Stimulated activated CD8-positive, alpha-beta memory T cell treated with anti-CD3 and anti-CD28 coated beads, Interleukin-15, amount 100 ng/mL, for 1 hour (primary cell): Measurements from ENCODE around the gene TNNC1.

Experiments
- DNase-seq: peaks from one replicate; pipeline ENCODE4 v3.0.0-alpha.2; 2020; ENCODE audit warnings: low read depth

The TNNC1 gene

DNA sequence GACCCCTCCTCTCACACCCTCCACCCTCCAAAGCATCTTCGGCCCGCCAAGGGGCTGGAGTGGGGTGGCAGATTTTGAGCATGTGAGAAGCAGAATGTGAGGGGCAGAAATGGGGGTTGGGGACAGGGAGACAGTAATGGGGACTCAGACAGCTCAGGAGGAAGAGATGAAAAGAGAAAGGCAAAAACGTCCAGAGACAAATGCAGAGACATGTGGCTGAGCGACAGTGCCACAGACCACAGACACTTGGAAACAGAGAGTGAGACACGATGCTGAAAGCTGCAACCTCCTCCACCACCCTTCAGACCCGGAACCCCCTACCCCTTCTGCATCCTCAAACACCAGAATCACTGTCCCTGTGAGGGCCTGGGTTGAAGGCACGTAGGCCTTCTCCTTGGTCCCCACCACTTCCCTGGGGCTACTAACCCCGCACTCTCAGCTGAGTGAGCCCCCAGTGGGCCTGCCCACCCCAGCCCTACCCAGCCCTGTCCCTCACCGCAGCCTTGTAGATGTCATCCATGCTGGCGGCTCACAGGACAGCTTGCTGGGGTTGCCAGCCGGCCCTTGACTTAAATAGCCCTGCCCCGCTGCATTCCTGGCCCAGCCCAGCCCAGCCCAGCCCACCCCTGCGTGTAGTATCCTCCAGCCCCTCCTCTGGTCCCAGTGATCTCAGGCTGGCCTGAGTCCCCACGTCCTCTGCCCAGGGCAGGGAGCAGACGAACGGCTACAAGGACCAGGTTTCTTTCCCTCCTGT is at the start of gene TNNC1:
TNNC1 (minus strand) TSS at position 546 of the 754 bp plus-strand sequence; CDS start at position 520, 26 bp downstream.
- no peak for DNase-seq

DNA sequence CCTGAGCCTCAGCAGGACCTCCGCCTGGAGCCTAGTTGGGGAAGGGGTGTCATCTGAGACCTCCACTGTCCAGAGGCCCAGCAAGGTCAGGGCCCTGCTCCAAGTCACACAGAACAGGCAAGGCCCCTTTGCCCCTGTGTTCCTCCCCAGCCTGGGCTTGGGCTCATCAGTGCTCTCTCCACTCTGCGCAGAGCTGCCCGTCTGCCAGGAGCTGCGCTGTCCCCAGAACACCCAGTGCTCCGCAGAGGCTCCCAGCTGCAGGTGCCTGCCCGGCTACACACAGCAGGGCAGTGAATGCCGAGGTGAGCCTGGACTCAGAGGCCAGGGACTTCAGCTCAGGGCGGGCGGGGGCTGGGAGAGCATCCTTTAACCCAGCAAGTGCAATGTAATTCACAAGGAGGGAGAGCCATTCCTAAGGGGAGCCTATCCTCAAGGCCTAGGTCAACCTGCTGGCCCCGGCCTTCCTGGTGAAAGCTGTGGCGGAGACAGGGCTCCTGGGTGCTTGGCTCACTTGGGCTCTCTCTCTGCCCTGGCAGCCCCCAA is 49.0 kb upstream of the TNNC1 start:
- DNase-seq, result no peak

DNA sequence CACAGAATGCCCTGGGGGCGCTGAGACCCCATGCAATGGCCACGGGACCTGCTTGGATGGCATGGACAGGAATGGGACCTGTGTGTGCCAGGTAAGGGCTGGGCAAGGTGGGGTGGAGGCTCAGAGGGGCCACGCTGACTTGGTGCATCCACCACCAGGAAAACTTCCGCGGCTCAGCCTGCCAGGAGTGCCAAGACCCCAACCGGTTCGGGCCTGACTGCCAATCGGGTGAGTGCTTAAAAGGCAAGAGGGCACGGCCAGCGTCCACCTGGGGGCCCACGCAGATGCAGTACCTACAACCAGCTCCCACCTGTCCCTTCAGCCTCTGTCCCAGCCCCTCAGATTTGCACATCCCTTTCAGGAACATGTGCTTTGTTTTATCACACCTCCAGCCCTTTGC is 48.2 kb upstream of the TNNC1 start:
- no peak for DNase-seq

DNA sequence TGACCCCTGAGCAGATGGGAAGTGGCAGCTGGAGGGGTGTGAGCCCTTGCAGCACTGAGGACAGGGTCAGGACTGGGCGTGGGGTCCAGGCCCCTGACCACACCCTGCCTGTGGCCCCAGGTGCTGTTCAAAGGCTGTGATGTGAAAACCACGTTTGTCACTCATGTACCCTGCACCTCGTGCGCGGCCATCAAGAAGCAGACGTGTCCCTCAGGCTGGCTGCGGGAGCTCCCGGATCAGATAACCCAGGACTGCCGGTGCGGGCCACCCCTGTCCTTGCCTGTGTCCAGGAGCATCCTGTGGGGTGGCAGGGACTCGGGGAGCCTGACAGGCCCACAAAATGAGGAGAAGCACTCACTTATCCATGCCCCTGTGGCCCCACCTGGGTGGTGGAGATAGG is 47.2 kb upstream of the TNNC1 start:
- no peak for DNase-seq

DNA sequence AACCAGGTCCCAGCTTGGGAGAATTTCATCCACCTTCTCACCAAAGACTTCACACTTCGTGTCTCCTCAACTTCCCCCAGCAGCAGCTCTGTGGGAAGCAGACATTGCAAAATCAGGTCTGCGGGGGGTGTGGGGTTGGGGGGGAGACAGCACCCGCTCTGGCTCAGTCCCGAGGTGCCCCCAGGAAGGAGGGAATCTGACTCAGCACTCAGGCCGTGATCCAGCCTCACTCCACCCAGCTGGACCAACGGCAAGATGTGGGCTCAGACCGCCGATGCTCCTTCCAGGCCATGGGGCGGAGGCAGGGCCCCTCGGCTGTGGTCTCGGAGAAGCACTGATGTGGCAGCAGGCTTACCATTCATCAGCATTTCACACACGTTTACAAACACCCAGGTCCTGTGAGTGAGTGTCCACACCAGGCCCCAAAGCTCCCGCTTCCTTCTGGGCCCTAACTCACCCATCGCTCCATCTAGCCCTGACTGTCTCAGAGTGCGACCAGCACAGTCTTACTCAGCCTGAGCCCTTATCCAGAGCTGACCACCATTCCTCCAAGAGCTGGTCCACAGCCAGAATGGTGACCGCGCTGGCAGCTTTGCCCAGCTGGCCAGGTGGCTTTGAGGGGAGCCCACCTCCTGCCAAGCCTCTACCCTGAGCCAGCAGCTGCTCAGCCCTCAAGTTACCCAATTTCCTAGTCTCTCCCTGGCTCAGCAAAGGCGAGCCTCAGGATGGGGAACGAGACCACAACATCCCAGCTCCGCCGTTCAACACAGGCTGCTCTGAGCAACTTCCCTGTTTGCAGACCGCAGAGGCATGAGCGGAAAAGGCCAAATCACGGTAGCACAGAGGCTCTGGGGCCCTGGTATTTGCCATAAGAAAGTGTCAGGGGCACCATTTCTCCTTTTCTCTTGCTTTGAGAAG is 44.6 kb upstream of the TNNC1 start:
- no peak for DNase-seq

DNA sequence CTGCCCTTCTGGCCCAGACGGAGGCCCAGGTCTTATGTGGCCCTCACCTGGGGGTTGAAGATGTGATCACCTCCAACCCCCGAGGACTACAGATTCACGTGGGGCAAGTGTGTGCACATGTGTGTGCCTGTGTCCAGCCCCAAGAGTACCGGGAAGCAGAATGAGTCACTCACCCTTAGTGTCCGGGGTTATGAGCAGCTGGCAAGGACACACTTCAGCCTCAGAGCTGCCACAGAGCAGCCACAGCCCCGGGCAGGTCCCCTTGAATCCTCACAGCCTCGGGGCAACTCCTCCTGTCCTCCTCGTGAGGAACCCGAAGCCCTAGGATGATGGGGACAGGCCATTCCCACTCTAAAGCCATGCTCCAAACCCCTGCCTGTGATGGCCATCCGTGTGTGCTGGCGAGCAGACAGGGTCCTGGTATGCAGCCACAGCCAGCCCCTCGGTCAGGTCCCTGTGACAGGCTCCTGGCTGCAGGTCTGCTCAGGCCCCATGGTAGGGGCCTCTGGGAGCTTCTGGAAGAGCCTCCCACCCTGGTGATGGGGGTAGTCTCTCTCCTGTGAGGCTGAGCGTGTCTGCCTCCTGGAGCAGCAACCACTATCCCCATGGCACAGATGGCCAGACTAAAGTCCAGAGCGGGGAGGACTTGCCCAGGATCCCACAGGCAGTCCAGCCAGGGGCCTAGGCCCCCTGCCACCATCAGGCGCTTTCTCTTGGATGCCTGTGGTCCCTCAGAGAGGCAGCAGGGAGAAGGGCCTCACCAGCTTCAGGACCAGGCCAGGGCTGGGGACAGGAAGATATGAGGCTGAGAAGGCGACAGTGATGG is 42.1 kb upstream of the TNNC1 start:
- no peak for DNase-seq

DNA sequence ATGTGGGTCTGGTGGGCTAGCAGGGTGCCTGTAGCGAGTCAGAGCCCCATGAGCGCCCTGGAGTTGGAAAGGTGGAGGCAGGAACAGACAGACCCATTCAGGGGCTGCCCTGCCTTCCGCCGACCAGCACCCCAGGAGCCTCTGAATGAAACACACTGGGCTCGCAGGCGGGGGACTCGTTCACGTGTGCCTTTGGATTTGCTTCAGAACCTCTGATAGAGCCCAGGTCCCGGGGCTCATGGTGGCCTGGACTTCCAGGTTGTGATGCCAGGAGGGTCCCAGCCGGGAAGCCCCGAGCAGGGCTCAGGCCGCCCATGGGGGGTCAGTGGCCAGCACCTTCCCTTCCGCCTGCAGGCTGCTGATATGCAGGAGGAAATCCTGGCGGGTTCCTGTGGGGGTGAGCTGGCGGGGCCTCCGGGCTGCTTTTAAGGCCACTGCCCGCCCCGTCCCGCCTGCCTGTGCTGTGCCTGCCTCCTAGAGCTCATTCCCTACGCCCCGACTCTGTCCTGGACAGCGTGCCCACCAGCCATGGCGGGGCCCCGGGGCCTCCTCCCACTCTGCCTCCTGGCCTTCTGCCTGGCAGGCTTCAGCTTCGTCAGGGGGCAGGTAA is 41.1 kb upstream of the TNNC1 start, which contains the start of gene STAB1:
STAB1 (plus strand) TSS at position 453 of the 610 bp plus-strand sequence; CDS start at position 529, 76 bp downstream.
- DNase-seq, result no peak

DNA sequence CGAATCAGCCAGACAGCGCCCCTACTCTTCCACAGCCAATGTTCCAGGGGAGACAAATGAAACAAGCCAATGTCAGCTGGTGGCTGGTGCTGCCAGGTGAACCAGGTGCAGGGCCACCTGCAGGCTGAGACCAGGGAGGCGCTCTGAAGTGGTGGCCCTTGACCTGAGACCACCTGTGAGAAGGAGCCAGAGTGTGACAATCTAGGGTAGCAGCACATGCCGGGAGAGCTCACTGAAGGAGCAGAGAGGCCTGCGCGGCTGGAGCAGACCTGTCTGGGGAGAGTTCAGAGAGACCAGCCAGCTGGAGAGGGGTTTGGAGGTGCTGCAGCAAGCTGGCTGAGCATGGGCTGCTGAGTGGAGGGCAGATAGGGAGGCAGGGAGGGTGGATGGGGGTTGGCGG is 40.6 kb upstream of the TNNC1 start:
- DNase-seq, result no peak

DNA sequence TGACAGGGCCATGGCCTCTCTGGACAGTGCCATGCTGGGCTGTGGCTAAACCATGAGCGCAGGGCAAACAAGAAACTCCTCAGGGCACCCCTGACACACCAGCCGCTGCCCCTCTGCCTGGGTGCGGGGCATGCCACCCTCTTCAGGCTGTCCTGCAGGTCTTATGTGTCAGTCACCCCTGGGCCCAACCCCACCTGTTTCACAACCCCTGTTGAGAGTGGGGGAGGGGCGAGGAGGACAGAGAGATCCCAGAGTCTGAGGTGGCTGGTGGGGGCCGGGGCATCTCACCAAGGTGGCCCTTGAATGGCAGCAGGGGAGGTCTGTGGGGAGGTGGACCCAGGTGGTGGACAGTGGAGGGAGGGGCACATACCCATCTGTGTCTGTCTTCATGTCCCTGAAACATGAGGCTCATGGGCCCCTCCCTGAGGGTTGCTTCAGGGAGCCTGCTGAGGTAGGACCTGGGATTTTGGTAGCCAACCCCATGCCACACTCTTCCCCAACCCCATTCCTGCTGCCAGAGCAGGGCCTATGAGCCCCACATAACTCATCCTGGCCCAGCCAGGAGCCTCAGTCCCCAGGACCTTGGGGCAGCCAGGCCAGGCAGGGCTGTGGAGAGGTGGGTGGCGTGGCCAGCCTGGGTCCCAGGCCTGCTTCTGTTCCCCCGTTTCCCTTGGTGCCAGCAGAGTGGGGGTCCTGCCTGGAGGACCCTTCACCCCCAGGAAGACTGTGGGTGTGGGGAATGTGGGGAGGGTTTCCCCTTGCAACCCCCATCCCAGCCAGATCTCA is 39.6 kb upstream of the TNNC1 start:
- no peak for DNase-seq

DNA sequence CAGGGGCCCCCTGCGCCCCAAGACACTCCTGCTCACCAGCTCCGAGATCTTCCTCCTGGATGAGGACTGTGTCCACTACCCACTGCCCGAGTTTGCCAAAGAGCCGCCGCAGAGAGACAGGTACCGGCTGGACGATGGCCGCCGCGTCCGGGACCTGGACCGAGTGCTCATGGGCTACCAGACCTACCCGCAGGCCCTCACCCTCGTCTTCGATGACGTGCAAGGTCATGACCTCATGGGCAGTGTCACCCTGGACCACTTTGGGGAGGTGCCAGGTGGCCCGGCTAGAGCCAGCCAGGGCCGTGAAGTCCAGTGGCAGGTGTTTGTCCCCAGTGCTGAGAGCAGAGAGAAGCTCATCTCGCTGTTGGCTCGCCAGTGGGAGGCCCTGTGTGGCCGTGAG is 38.2 kb upstream of the TNNC1 start:
- DNase-seq, result no peak

DNA sequence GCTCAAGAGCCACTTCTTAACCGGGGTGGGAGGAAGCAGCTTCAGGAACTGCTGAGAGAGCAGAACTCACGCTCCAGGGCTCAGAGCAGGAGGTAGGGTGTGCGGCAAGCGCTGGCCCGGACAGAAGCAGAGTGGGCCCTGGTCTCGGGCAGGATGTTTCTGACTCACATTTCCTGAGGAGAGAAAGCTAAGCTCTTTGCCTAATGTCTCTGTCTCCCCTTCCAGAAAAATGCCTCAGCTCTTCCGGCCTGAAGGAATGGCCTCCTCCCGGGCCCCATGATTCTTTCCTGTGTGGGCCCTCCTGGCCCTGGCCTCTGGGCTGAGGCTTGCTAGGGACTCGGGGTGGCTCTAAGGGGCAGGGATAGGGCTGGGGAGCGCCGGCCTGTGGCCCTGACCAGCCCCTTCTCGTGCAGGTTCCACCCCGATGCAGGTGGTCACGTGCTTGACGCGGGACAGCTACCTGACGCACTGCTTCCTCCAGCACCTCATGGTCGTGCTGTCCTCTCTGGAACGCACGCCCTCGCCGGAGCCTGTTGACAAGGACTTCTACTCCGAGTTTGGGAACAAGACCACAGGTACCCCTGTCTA is 37.2 kb upstream of the TNNC1 start:
- DNase-seq, result no peak

DNA sequence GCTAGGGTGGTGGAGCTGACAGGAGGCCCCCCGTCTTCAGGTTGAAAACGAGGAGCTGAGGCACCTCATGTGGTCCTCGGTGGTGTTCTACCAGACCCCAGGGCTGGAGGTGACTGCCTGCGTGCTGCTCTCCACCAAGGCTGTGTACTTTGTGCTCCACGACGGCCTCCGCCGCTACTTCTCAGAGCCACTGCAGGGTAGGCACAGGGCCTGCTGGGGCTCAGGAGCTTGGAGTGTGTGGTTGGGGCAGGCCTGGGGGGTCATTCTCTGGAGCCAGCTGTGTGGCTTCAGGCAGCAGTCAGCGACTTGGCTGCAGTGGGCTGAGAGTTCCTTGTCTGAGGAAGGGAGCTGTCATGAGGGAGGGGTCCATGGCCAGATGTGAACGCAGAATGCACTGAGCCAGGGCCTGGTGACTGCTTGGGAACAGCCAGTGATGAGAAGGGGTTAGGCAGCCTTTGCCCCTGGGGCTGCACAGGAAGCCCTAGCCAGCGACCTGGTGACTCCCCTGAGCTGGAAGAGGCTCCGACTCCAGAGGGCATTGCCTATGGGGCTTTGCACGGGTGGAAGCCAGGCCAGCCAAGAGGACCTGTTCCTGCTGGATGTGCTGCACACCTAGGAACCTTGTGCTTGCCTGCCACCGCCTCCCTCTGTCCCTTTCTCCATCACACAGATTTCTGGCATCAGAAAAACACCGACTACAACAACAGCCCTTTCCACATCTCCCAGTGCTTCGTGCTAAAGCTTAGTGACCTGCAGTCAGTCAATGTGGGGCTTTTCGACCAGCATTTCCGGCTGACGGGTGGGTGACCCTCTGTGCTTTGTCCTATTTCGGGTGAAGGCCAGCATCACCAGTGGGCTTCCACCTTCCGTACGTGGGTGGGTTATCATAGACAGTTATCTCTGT is 36.4 kb upstream of the TNNC1 start:
- DNase-seq, result no peak

DNA sequence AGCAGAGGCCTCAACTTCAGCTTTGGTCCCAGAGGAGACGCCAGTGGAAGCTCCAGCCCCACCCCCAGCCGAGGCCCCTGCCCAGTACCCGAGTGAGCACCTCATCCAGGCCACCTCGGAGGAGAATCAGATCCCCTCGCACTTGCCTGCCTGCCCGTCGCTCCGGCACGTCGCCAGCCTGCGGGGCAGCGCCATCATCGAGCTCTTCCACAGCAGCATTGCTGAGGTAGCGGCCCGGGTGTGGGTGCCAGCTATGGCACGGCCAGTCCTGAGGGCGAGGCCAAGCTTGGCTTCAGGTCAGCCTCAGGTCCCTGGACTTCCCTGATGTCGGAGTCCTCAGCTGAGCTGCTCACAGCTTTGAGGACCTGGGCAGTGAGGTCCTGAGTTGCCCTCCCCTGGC is 35.6 kb upstream of the TNNC1 start:
- no peak for DNase-seq

DNA sequence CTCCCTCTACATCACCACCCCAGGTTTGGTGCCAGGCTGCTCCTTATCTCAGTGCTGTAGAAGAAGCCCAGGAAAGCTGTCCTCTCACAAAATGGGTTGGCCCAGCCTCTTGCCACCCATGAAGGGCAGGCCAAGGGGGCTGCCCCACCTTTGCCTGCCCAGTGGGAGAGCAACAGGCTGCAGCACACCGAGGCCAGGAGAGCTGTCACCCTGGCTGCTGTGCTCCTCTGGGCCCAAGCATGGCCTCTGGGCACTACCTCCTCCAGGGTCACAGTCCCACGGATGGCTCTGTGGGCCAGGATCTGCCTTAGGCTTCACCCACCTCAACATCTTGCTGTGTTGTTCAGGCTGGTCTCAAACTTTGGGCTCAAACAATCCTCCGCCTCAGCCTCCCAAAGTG is 34.9 kb upstream of the TNNC1 start:
- no peak for DNase-seq

DNA sequence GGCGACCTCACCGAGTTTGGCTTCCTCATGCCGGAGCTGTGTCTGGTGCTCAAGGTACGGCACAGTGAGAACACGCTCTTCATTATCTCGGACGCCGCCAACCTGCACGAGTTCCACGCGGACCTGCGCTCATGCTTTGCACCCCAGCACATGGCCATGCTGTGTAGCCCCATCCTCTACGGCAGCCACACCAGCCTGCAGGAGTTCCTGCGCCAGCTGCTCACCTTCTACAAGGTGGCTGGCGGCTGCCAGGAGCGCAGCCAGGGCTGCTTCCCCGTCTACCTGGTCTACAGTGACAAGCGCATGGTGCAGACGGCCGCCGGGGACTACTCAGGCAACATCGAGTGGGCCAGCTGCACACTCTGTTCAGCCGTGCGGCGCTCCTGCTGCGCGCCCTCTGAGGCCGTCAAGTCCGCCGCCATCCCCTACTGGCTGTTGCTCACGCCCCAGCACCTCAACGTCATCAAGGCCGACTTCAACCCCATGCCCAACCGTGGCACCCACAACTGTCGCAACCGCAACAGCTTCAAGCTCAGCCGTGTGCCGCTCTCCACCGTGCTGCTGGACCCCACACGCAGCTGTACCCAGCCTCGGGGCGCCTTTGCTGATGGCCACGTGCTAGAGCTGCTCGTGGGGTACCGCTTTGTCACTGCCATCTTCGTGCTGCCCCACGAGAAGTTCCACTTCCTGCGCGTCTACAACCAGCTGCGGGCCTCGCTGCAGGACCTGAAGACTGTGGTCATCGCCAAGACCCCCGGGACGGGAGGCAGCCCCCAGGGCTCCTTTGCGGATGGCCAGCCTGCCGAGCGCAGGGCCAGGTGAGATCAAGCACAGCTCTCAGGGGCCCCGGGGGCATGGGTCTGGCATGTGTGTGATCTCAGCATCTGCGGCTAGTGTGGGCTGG is 34.2 kb upstream of the TNNC1 start:
- no peak for DNase-seq

DNA sequence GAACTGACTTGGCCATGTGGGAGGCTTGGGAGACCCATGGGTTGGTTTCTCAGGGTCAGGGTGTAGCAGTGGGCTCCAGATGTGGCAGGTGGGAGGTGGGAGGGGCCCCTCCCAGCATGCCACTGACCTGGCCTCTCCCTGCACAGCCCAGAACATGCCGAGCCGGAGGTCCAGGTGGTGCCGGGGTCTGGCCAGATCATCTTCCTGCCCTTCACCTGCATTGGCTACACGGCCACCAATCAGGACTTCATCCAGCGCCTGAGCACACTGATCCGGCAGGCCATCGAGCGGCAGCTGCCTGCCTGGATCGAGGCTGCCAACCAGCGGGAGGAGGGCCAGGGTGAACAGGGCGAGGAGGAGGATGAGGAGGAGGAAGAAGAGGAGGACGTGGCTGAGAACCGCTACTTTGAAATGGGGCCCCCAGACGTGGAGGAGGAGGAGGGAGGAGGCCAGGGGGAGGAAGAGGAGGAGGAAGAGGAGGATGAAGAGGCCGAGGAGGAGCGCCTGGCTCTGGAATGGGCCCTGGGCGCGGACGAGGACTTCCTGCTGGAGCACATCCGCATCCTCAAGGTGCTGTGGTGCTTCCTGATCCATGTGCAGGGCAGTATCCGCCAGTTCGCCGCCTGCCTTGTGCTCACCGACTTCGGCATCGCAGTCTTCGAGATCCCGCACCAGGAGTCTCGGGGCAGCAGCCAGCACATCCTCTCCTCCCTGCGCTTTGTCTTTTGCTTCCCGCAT is 33.4 kb upstream of the TNNC1 start:
- no peak for DNase-seq

DNA sequence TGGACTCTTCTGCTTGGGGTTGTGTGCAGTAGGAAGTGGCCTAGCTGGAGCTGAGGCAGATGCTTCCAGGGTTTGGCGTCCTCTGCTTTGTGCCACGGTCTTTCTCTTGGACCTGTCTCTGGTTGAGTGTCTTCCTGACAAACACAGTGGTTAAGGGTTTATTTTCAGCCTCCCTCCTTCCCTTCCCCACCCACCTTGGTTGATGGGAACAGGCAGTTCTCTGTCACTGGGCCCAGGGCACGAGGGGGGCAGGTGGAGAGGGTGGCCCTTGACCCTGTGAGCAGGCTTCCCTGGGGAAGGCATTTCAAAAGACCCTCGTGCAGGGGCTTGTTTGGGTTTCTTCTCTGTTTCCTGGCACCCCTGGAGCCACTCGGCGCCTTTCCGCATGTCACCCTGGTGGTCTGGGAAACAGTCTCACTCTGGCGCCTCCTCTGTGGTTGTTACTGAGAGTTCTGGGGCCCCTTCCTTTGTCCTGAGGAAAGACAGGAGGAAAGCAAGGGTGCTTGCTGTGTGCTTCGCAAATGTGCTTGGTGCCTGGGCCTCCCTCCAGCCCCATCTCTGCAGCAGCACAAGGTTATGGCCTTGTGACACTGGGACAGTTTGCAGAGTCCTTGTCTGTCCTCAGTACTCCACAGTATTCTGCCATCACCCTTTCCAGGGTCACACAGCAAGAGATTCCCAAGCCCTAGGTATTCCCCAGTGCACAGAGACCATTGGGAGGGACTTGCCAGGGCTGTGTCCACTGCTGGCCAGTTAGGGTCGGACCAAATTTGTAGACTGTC is 31.0 kb upstream of the TNNC1 start:
- no peak for DNase-seq
